Measurements from ENCODE around the gene SOX8.
A peak's percentile ranks its signal among the peaks of the same experiment; 100 is the strongest.

SOX8 gene

GRCh38 chr16:971981-972315 is 9.6 kb upstream of the SOX8 start:
- H3K9me2 ChIP-seq (replicated peaks; ENCODE audit: insufficient read depth, low read length) = no peaks in the 10 kb centered on the region
- H3K9ac ChIP-seq (ENCODE audit: low read length) = no peak overlapping the region
- H3K4me2 ChIP-seq (ENCODE audit: low read depth, low read length) = no peak overlapping the region
- no peak overlapping the region for H3K4me3 ChIP-seq (ENCODE audit: low read length)
- no peak overlapping the region for H2AFZ ChIP-seq (ENCODE audit: low read length)
- no peaks in the 10 kb centered on the region; the same call in 1 of the 2 replicates for H3K4me1 ChIP-seq (ENCODE audit: low read length)
- no peak overlapping the region for H3K27ac ChIP-seq (ENCODE audit: low read length)
- no peaks in the 10 kb centered on the region for H3K36me3 ChIP-seq (replicated peaks; ENCODE audit: insufficient read depth, low read length)
- H3K27me3 ChIP-seq (replicated peaks; ENCODE audit: insufficient read depth, low read length) = peaks cover 69% of the 10 kb centered on the region
- no peaks in the 10 kb centered on the region for H4K20me1 ChIP-seq (ENCODE audit: insufficient read depth, low read length)
- H3K9me3 ChIP-seq (replicated peaks; ENCODE audit: insufficient read depth, low read length) = no peaks in the 10 kb centered on the region
- TF ChIP-seq EZH2 (optimal IDR thresholded peaks at IDR 0.05; ENCODE audit: low read depth, low read length) (no peak), CTCF (IDR thresholded peaks at IDR 0.05; ENCODE audit: low read length) (no peak), EZH2phosphoT487 (IDR thresholded peaks at IDR 0.05; ENCODE audit: low read length) (no peak)
- H3F3A ChIP-seq (ENCODE audit: insufficient read depth, low read length) = no peaks in the 10 kb centered on the region
- DNase-seq = no peak
- no peaks in the 10 kb centered on the region for H3K79me2 ChIP-seq (ENCODE audit: low read length)

GRCh38 chr16:972316-973002 is 9.1 kb upstream of the SOX8 start:
- no peaks in the 10 kb centered on the region for H3K36me3 ChIP-seq (replicated peaks; ENCODE audit: insufficient read depth, low read length)
- no peak for DNase-seq
- no peaks in the 10 kb centered on the region for H4K20me1 ChIP-seq (ENCODE audit: insufficient read depth, low read length)
- H3K9me2 ChIP-seq (replicated peaks; ENCODE audit: insufficient read depth, low read length) = no peaks in the 10 kb centered on the region
- no peaks in the 10 kb centered on the region for H3F3A ChIP-seq (ENCODE audit: insufficient read depth, low read length)
- H3K27ac ChIP-seq (ENCODE audit: low read length) = no peak overlapping the region
- no peaks in the 10 kb centered on the region for H3K9me3 ChIP-seq (replicated peaks; ENCODE audit: insufficient read depth, low read length)
- no peaks in the 10 kb centered on the region for H3K79me2 ChIP-seq (ENCODE audit: low read length)
- H3K27me3 ChIP-seq (replicated peaks; ENCODE audit: insufficient read depth, low read length) = peaks cover 70% of the 10 kb centered on the region
- H2AFZ ChIP-seq (ENCODE audit: low read length) = no peak overlapping the region
- TF ChIP-seq EZH2phosphoT487 (IDR thresholded peaks at IDR 0.05; ENCODE audit: low read length) = no peak
- no peak for TF ChIP-seq EZH2 (optimal IDR thresholded peaks at IDR 0.05; ENCODE audit: low read depth, low read length)
- no peak for TF ChIP-seq CTCF (IDR thresholded peaks at IDR 0.05; ENCODE audit: low read length)
- no peaks in the 10 kb centered on the region; the same call in 1 of the 2 replicates for H3K4me1 ChIP-seq (ENCODE audit: low read length)
- H3K9ac ChIP-seq (ENCODE audit: low read length) = no peak overlapping the region
- no peak overlapping the region for H3K4me3 ChIP-seq (ENCODE audit: low read length)
- no peak overlapping the region for H3K4me2 ChIP-seq (ENCODE audit: low read depth, low read length)

- H3K9me3 ChIP-seq (replicated peaks; ENCODE audit: insufficient read depth, low read length) = no peaks in the 10 kb centered on the region
- H3K4me1 ChIP-seq (ENCODE audit: low read length) = no peaks in the 10 kb centered on the region; the same call in 1 of the 2 replicates
- no peak for DNase-seq
- no peak overlapping the region for H3K4me3 ChIP-seq (ENCODE audit: low read length)
- H4K20me1 ChIP-seq (ENCODE audit: insufficient read depth, low read length) = no peaks in the 10 kb centered on the region
- H3K27me3 ChIP-seq (replicated peaks; ENCODE audit: insufficient read depth, low read length) = peaks cover 72% of the 10 kb centered on the region
- TF ChIP-seq EZH2 (optimal IDR thresholded peaks at IDR 0.05; ENCODE audit: low read depth, low read length) = no peak
- TF ChIP-seq EZH2phosphoT487 (IDR thresholded peaks at IDR 0.05; ENCODE audit: low read length) = no peak
- TF ChIP-seq CTCF (IDR thresholded peaks at IDR 0.05; ENCODE audit: low read length) = no peak
- H2AFZ ChIP-seq (ENCODE audit: low read length) = no peak overlapping the region
- H3K79me2 ChIP-seq (ENCODE audit: low read length) = no peaks in the 10 kb centered on the region
- no peak overlapping the region for H3K4me2 ChIP-seq (ENCODE audit: low read depth, low read length)
- H3K36me3 ChIP-seq (replicated peaks; ENCODE audit: insufficient read depth, low read length) = no peaks in the 10 kb centered on the region
- H3K9ac ChIP-seq (ENCODE audit: low read length) = no peak overlapping the region
- no peaks in the 10 kb centered on the region for H3F3A ChIP-seq (ENCODE audit: insufficient read depth, low read length)
- H3K9me2 ChIP-seq (replicated peaks; ENCODE audit: insufficient read depth, low read length) = no peaks in the 10 kb centered on the region
- peak overlapping the region; percentile 63; the same call in 1 of the 2 replicates for H3K27ac ChIP-seq (ENCODE audit: low read length)
Observed at GRCh38 chr16:973366-973765, 8.2 kb upstream of the SOX8 start.
